Breast epithelium (tissue), 4 donors: Measurements from ENCODE around the gene ASB8. TPM values are rescaled to one million over a fixed set of nuclear protein-coding genes. Genes with fewer than 3 reads are reported as not detected.
A peak's percentile ranks its signal among the peaks of the same experiment; 100 is the strongest.

Source experiments
- DNase-seq, 2 donors: peaks; one replicate each; pipeline ENCODE4 v3.0.0-alpha.2; 2019; ENCODE audit warnings: low spot score in 2 of 2
- H3K27ac ChIP-seq, 2 donors: fragments of 200-600 bp; sonication (generic) in 1 of 2; one replicate each; pipeline ENCODE4 v1.5.1; 2016 to 2019; ENCODE audit warnings: mild to moderate bottlenecking in 1 of 2
- H3K27me3 ChIP-seq, 2 donors: fragments of 200-600 bp; sonication (generic) in 1 of 2; one replicate each; pipeline versions ENCODE4 v1.5.1 to v1.6.0; 2017 to 2019; ENCODE audit warnings: control low read depth in 1 of 2, mild to moderate bottlenecking in 1 of 2
- H3K36me3 ChIP-seq: fragments of 200-600 bp; one replicate; pipeline ENCODE4 v1.5.1; 2019
- H3K4me1 ChIP-seq, 2 donors: fragments of 200-600 bp; sonication (generic); one replicate each; pipeline ENCODE4 v1.5.1; 2016 to 2019; ENCODE audit warnings: control low read depth in 1 of 2
- H3K4me3 ChIP-seq, 3 donors: fragments of 200-600 bp; sonication (generic); 1 replicate in 2 of 3; 2 replicates in 1 of 3; pipeline ENCODE4 v1.5.1; 2016 to 2019; ENCODE audit warnings: mild to moderate bottlenecking in 3 of 3, moderate library complexity in 2 of 3
- H3K9me3 ChIP-seq, 2 donors: fragments of 200-600 bp; sonication (generic) in 1 of 2; one replicate each; pipeline ENCODE4 v1.5.1; 2016 to 2019; ENCODE audit warnings: control low read depth in 1 of 2
- CTCF ChIP-seq, 3 donors: fragments of 450-650 bp; IDR thresholded peaks; one replicate each; pipeline ENCODE4 v1.5.1; 2016 to 2017; ENCODE audit warnings: antibody characterized with exemption in 3 of 3, mild to moderate bottlenecking in 3 of 3, moderate library complexity in 3 of 3
- POLR2A ChIP-seq: fragments of 450-650 bp; IDR thresholded peaks from one replicate; pipeline ENCODE4 v1.6.1; 2016; ENCODE audit warnings: antibody characterized with exemption, mild to moderate bottlenecking, moderate library complexity
- POLR2AphosphoS5 ChIP-seq, 3 donors: sonication (generic); formaldehyde crosslinking; IDR thresholded peaks; one replicate each; pipeline ENCODE4 v1.6.1; 2017; ENCODE audit warnings: antibody characterized with exemption in 3 of 3
- intact Hi-C: fragments of 100-400 bp; cut with DNase I; formaldehyde crosslinking; loops from one replicate; pipeline ENCODE4 v1.15.1; 2023; ENCODE audit warnings: low total_unique reads
- total RNA-seq, 3 donors: library from RNA; depleted of rRNA; stranded (reverse); fragments of >200 nt; gene quantifications; one replicate each; pipeline ENCODE4 v1.1.0, GENCODE V29; 2016

The ASB8 gene
- total RNA-seq, 3 donors from 2014 or later = 20.6 to 37.2 (median 30.6) TPM

GRCh38 chr12:48177982-48178381 is 20.7 kb upstream of the ASB8 start:
- DNase-seq = no peak
- Histone ChIP-seq H3K27me3 (peaks cover 0 to 19% of the 10 kb centered on the region in 2 donors), H3K4me1 (no peaks in the 10 kb centered on the region), H3K27ac (no peak overlapping the region), H3K9me3 (no peaks in the 10 kb centered on the region), H3K36me3 (no peaks in the 10 kb centered on the region), H3K4me3 (no peak overlapping the region)
- TF ChIP-seq POLR2AphosphoS5 (IDR thresholded peaks at IDR 0.05) (no peak), CTCF (IDR thresholded peaks at IDR 0.05) (no peak), POLR2A (no peak)
- intact Hi-C loops = no loop called here

- intact Hi-C loops = no loop called here
- no peak for TF ChIP-seq POLR2A
Measured at GRCh38 chr12:48176417-48176751, 19.1 kb upstream of the ASB8 start.

GRCh38 chr12:48175613-48176416 is 18.5 kb upstream of the ASB8 start:
- Histone ChIP-seq H3K9me3 (no peaks in the 10 kb centered on the region), H3K4me3 (no peak overlapping the region), H3K4me1 (no peaks in the 10 kb centered on the region), H3K27me3 (peaks cover 0 to 7% of the 10 kb centered on the region in 2 donors), H3K27ac (peak overlapping the region; percentile 23 to 40), H3K36me3 (no peaks in the 10 kb centered on the region)
- DNase-seq = no peak
- no peak for TF ChIP-seq POLR2A
- TF ChIP-seq POLR2AphosphoS5 (IDR thresholded peaks at IDR 0.05) = no peak
- TF ChIP-seq CTCF (IDR thresholded peaks at IDR 0.05) = no peak
- intact Hi-C loops = no loop called here

More at GRCh38 chr12:48176417-48176751, 19.1 kb upstream of the ASB8 start:
- no peak overlapping the region for H3K4me3 ChIP-seq
- H3K4me1 ChIP-seq = no peaks in the 10 kb centered on the region
- H3K27me3 ChIP-seq = peaks cover 0 to 12% of the 10 kb centered on the region in 2 donors
- H3K27ac ChIP-seq = peak overlapping the region in 1 of 2 donors; percentile 40
- no peaks in the 10 kb centered on the region for H3K36me3 ChIP-seq
- no peak for DNase-seq
- H3K9me3 ChIP-seq = no peaks in the 10 kb centered on the region

GRCh38 chr12:48169011-48169410 is 11.7 kb upstream of the ASB8 start:
- Histone ChIP-seq H3K4me1 (no peaks in the 10 kb centered on the region), H3K27ac (no peak overlapping the region), H3K9me3 (no peaks in the 10 kb centered on the region), H3K36me3 (no peaks in the 10 kb centered on the region), H3K27me3 (no peaks in the 10 kb centered on the region), H3K4me3 (no peak overlapping the region)
- no peak for TF ChIP-seq POLR2A
- no peak for TF ChIP-seq POLR2AphosphoS5 (IDR thresholded peaks at IDR 0.05)
- TF ChIP-seq CTCF (IDR thresholded peaks at IDR 0.05) = no peak
- intact Hi-C loops = loop anchor here (5.0 kb wide), 1 partner anchor 297 kb away; no protein-coding TSS in a partner anchor
- no peak for DNase-seq

GRCh38 chr12:48165089-48165981 is 8.0 kb upstream of the ASB8 start:
- DNase-seq = no peak
- TF ChIP-seq CTCF (IDR thresholded peaks at IDR 0.05) = peak; percentile 78 to 83 (median 82)
- no peak for TF ChIP-seq POLR2AphosphoS5 (IDR thresholded peaks at IDR 0.05)
- intact Hi-C loops = loop anchor here (5.0 kb wide), 1 partner anchor 293 kb away; no protein-coding TSS in a partner anchor

More at GRCh38 chr12:48165089-48165981, 8.0 kb upstream of the ASB8 start:
- no peaks in the 10 kb centered on the region for H3K4me1 ChIP-seq
- H3K27me3 ChIP-seq = no peaks in the 10 kb centered on the region
- no peaks in the 10 kb centered on the region for H3K9me3 ChIP-seq
- H3K36me3 ChIP-seq = no peaks in the 10 kb centered on the region
- H3K4me3 ChIP-seq = no peak overlapping the region
- no peak overlapping the region for H3K27ac ChIP-seq
